RWPE2 (cell line): Measurements from ENCODE around the gene SHANK2.

Experiments
- ATAC-seq: fragments of 200-7000 bp; cut with Tn5 transposase; 3 replicates; pipeline ENCODE4 v1.9.1; 2021; ENCODE audit warnings: low read depth
- DNase-seq: peaks from one replicate; pipeline ENCODE4 v3.0.0-alpha.2; 2020; ENCODE audit warnings: low spot score
- H3K27ac ChIP-seq: fragments of 450-650 bp; 2 replicates; pipeline ENCODE4 v1.5.1; 2017; ENCODE audit warnings: mild to moderate bottlenecking; ENCODE audit not compliant: poor library complexity, severe bottlenecking
- H3K27me3 ChIP-seq: fragments of 250-450 bp; sonication (Bioruptor Pico); 2 replicates; pipeline ENCODE4 v1.5.1; 2021; ENCODE audit warnings: mild to moderate bottlenecking, moderate library complexity; ENCODE audit not compliant: insufficient read depth, poor library complexity, severe bottlenecking
- H3K36me3 ChIP-seq: fragments of 250-450 bp; sonication (Bioruptor Pico); 2 replicates; pipeline ENCODE4 v1.5.1; 2020; ENCODE audit warnings: low read depth, mild to moderate bottlenecking, moderate library complexity
- H3K4me1 ChIP-seq: fragments of 250-450 bp; sonication (Bioruptor Pico); 2 replicates; pipeline ENCODE4 v1.5.1; 2021; ENCODE audit warnings: mild to moderate bottlenecking, moderate library complexity; ENCODE audit not compliant: insufficient read depth, poor library complexity, severe bottlenecking
- H3K4me3 ChIP-seq: fragments of 250-450 bp; sonication (Bioruptor Pico); 2 replicates; pipeline ENCODE4 v1.5.1; 2021; ENCODE audit warnings: mild to moderate bottlenecking, moderate library complexity; ENCODE audit not compliant: severe bottlenecking
- H3K9me3 ChIP-seq: fragments of 250-450 bp; sonication (Bioruptor Pico); 2 replicates; pipeline ENCODE4 v1.5.1; 2021; ENCODE audit warnings: mild to moderate bottlenecking, moderate library complexity; ENCODE audit not compliant: severe bottlenecking
- CTCF ChIP-seq: fragments of 450-650 bp; IDR thresholded peaks from one replicate; pipeline ENCODE4 v1.5.1; 2017; ENCODE audit warnings: mild to moderate bottlenecking, moderate library complexity; ENCODE audit not compliant: poor library complexity, severe bottlenecking

The SHANK2 gene

GRCh38 chr11:71228961-71229360, 23.4 kb downstream of the SHANK2 start:
- no peaks in the 10 kb centered on the region for H3K4me1 ChIP-seq
- DNase-seq (no peak), ATAC-seq (no peak)
- H3K36me3 ChIP-seq: no peaks in the 10 kb centered on the region
- H3K9me3 ChIP-seq: peaks cover 11% of the 10 kb centered on the region
- H3K4me3 ChIP-seq: no peak overlapping the region
- H3K27ac ChIP-seq: no peak overlapping the region
- H3K27me3 ChIP-seq: no peaks in the 10 kb centered on the region
- no peak for TF ChIP-seq CTCF

DNA sequence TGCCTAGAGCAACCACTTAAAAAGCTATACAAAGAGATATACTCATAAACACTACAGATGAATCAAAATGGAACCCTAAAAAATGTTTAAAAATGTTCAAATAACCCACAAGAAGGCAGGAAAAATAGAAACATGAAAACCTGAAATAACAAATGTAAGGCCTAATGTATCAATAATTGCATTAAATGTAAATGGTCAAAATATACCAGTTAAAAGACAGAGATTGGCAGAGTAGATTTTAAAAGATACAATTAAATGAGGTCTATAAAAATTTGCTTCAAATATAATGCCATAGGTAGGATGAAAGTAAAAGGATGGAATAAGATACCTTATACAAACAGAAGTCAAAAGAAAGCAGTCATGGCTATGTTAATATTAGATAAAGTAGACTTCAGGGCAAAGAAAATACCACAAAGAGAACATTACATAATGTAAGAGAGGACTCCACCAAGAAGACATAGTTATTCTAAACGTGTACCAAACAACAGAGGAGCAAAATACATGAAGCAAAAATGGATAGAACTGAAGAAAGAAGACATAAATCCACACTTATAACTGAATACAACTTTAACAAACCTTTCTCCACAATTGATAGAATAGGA, 25.2 kb downstream of the SHANK2 start:
- no peak for TF ChIP-seq CTCF
- DNase-seq (no peak), ATAC-seq (no peak)
- peaks cover 11% of the 10 kb centered on the region for H3K9me3 ChIP-seq
- no peak overlapping the region for H3K4me3 ChIP-seq
- no peaks in the 10 kb centered on the region for H3K4me1 ChIP-seq
- no peaks in the 10 kb centered on the region for H3K27me3 ChIP-seq
- no peak overlapping the region for H3K27ac ChIP-seq
- H3K36me3 ChIP-seq: no peaks in the 10 kb centered on the region

GRCh38 chr11:71223671-71224660, 28.4 kb downstream of the SHANK2 start:
- H3K4me1 ChIP-seq: no peaks in the 10 kb centered on the region
- no peak for TF ChIP-seq CTCF
- ATAC-seq (no peak), DNase-seq (peak; percentile 18)
- peaks cover 11% of the 10 kb centered on the region for H3K9me3 ChIP-seq
- H3K27me3 ChIP-seq: no peaks in the 10 kb centered on the region
- no peak overlapping the region for H3K4me3 ChIP-seq
- no peaks in the 10 kb centered on the region for H3K36me3 ChIP-seq
- no peak overlapping the region for H3K27ac ChIP-seq

DNA sequence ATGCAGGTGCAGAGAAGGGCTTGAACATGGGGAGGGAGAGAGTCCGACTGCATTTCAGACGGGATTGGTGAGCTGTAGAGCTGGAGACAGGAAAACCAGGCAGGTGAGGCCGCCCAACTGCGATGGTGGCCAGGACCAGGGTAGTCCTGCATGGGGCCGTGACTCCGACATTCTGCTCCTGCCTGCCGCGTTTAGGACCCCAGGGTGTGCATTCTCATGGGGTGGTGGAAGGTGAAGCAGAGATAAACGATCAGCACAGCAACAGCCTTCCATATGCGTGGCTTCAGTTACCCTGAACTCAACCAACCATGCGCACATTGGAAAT, 29.3 kb downstream of the SHANK2 start:
- peaks cover 11% of the 10 kb centered on the region for H3K9me3 ChIP-seq
- DNase-seq: peak; percentile 34
- H3K27me3 ChIP-seq: no peaks in the 10 kb centered on the region
- no peak overlapping the region for H3K4me3 ChIP-seq
- no peaks in the 10 kb centered on the region for H3K36me3 ChIP-seq
- no peak overlapping the region for H3K27ac ChIP-seq
- H3K4me1 ChIP-seq: no peaks in the 10 kb centered on the region
- no peak for TF ChIP-seq CTCF
- ATAC-seq: no peak
